Karpas-422 (cell line): ENCODE results near the gene MKLN1. TPM values are rescaled to one million over a fixed set of nuclear protein-coding genes. Genes with fewer than 3 reads are reported as not detected.

Experiments
- DNase-seq: peaks from one replicate; pipeline ENCODE4 v3.0.0-alpha.2; 2015
- H2AFZ ChIP-seq: fragments of 200-600 bp; sonication (generic); 2 replicates; pipeline ENCODE4 v1.6.1; 2014; ENCODE audit warnings: antibody characterized with exemption, low read length, mixed read lengths
- H3K27ac ChIP-seq: fragments of 200-600 bp; sonication (generic); 2 replicates; pipeline ENCODE4 v1.5.1; 2014; ENCODE audit warnings: mild to moderate bottlenecking, low read length, moderate library complexity
- H3K27me3 ChIP-seq: fragments of 200-600 bp; sonication (generic); 2 replicates; pipeline ENCODE4 v1.6.1; 2014; ENCODE audit warnings: low read length, mixed read lengths
- H3K36me3 ChIP-seq: fragments of 200-600 bp; sonication (generic); 2 replicates; pipeline ENCODE4 v1.6.1; 2014; ENCODE audit warnings: low read length, mixed read lengths; ENCODE audit not compliant: insufficient read depth
- H3K4me1 ChIP-seq: fragments of 200-600 bp; sonication (generic); 2 replicates; pipeline ENCODE4 v1.6.1; 2014; ENCODE audit warnings: mild to moderate bottlenecking, low read length, mixed read lengths
- H3K4me2 ChIP-seq: fragments of 200-600 bp; sonication (generic); 2 replicates; pipeline ENCODE4 v1.6.1; 2014; ENCODE audit warnings: low read length, low read depth, mild to moderate bottlenecking; ENCODE audit not compliant: poor library complexity, severe bottlenecking
- H3K4me3 ChIP-seq: fragments of 200-600 bp; sonication (generic); 2 replicates; pipeline ENCODE4 v1.5.1; 2014; ENCODE audit warnings: mild to moderate bottlenecking, antibody characterized with exemption, low read length, mixed read lengths
- H3K79me2 ChIP-seq: fragments of 200-600 bp; sonication (generic); 2 replicates; pipeline ENCODE4 v1.6.1; 2014; ENCODE audit warnings: mild to moderate bottlenecking, low read length, mixed read lengths
- H3K9ac ChIP-seq: fragments of 200-600 bp; sonication (generic); 2 replicates; pipeline ENCODE4 v1.6.0; 2014; ENCODE audit warnings: low read length
- H3K9me2 ChIP-seq: fragments of 200-600 bp; sonication (generic), shearing (Covaris generic); replicated peaks from 2 replicates; pipeline ENCODE4 v1.6.0; 2014; ENCODE audit warnings: mild to moderate bottlenecking, low read length, moderate library complexity; ENCODE audit not compliant: insufficient read depth
- H3K9me3 ChIP-seq: fragments of 300-700, 200-600 bp; sonication (generic); 2 replicates; pipeline ENCODE4 v1.6.1; 2014; ENCODE audit warnings: low read length, mixed read lengths
- H4K20me1 ChIP-seq: fragments of 200-600 bp; sonication (generic); 2 replicates; pipeline ENCODE4 v1.6.1; 2014; ENCODE audit warnings: mild to moderate bottlenecking, antibody characterized with exemption, low read length, low read depth; ENCODE audit not compliant: insufficient read depth
- total RNA-seq: library from RNA; depleted of rRNA; stranded (reverse); fragments of >200 nt; shearing (Covaris generic); gene quantifications from 2 replicates; pipeline ENCODE4 v1.2.3, GENCODE V29; 2014; ENCODE audit warnings: low replicate concordance

MKLN1 gene
- total RNA-seq, 1 experiment from 2014 or later: 70.8 TPM

DNA sequence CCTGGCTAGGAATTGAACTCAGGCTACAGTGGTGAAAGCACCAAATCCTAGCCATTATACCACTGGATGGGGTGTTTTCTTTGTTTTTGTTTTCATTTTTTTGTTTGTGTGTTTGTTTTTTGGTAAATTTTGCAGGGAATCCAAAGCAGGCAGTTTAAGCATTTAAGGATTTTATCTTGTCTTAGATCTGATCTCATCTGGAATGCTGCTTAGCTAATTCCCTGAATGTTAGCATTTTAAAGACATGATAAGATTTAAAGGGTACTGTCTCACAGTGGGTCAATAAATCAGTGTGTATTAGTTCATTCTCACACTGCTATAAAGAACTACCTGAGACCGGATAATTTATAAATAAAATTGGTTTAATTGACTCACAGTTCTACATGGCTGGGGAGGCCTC is 5.6 kb upstream of the MKLN1 start:
- Histone ChIP-seq H3K27ac (no peak overlapping the region), H3K36me3 (no peaks in the 10 kb centered on the region), H3K79me2 (peaks cover under 1% of the 10 kb centered on the region; the same call in 1 of the 2 replicates), H3K4me1 (peaks cover 28% of the 10 kb centered on the region), H3K9me3 (no peaks in the 10 kb centered on the region), H3K4me2 (no peak overlapping the region), H2AFZ (no peak overlapping the region), H4K20me1 (no peaks in the 10 kb centered on the region), H3K27me3 (no peaks in the 10 kb centered on the region), H3K9ac (no peak overlapping the region), H3K4me3 (no peak overlapping the region), H3K9me2 (no peaks in the 10 kb centered on the region)
- DNase-seq: no peak

DNA sequence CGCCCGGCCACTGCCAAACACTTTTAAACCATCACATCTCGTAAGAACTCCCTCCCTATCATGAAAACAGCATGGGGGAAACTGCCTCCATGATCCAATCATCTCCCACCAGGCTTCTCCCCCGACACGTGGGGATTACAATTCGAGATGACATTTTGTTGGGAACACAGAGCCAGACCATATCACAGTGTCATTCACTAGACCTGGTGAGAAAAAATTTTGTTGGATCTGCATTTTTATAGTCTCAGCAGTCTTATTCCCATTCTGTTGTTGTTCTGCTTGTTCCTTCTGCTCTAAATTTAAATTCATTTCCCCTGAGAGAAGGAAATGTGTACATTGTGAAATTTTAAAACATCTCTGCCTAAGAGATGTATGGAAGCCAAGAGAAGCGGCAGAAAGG is 4.8 kb upstream of the MKLN1 start:
- no peaks in the 10 kb centered on the region for H3K27me3 ChIP-seq
- H3K36me3 ChIP-seq: no peaks in the 10 kb centered on the region
- no peak overlapping the region for H3K4me3 ChIP-seq

DNA sequence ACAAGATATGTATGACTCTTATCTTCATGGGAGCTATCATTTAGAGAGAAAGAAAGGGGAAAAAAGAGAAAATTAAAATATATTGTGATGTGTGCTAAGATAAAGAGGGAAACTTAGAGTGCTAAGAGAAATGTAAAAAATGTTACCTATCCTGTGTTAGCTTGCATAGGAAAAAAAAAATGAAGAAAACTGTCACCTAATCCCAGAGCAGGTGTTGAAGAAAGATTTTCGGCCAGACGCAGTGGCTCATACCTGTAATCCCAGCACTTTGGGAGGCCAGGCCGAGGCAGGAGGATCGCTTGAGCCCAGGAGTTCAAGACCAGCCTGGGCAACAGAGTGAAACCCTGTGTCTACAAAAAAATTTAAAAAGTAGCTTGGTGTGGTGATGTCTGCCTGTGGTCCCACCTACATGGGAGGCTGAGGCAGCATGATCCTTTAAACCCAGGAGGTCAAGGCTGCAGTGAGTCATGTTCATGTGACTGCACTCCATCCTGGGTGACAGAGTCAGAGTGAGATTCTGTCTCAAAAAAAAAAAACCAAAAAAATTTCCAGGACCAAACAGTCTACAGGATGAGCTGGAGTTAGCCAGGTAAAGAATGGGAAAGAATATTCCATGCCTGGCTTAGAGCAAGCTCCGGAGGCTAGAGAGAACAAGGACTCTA is 2.4 kb upstream of the MKLN1 start:
- Histone ChIP-seq H3K4me2 (peak overlapping the region; percentile 52), H3K36me3 (peaks cover under 1% of the 10 kb centered on the region; the same call in 1 of the 2 replicates), H3K79me2 (peaks cover 32% of the 10 kb centered on the region), H3K27ac (no peak overlapping the region), H3K9me2 (no peaks in the 10 kb centered on the region), H3K4me3 (no peak overlapping the region), H2AFZ (no peak overlapping the region), H3K9ac (no peak overlapping the region), H3K4me1 (peaks cover 37% of the 10 kb centered on the region), H4K20me1 (no peaks in the 10 kb centered on the region; the same call in 1 of the 2 replicates), H3K9me3 (no peaks in the 10 kb centered on the region), H3K27me3 (no peaks in the 10 kb centered on the region)
- DNase-seq: peak; percentile 29

More for the DNA sequence above, 4.8 kb upstream of the MKLN1 start:
- H3K27ac ChIP-seq: no peak overlapping the region
- peaks cover 27% of the 10 kb centered on the region for H3K4me1 ChIP-seq
- H3K79me2 ChIP-seq: peaks cover 8% of the 10 kb centered on the region
- no peaks in the 10 kb centered on the region for H4K20me1 ChIP-seq
- no peak for DNase-seq
- H2AFZ ChIP-seq: no peak overlapping the region
- no peaks in the 10 kb centered on the region for H3K9me2 ChIP-seq
- H3K9ac ChIP-seq: no peak overlapping the region
- no peak overlapping the region for H3K4me2 ChIP-seq
- no peaks in the 10 kb centered on the region for H3K9me3 ChIP-seq

DNA sequence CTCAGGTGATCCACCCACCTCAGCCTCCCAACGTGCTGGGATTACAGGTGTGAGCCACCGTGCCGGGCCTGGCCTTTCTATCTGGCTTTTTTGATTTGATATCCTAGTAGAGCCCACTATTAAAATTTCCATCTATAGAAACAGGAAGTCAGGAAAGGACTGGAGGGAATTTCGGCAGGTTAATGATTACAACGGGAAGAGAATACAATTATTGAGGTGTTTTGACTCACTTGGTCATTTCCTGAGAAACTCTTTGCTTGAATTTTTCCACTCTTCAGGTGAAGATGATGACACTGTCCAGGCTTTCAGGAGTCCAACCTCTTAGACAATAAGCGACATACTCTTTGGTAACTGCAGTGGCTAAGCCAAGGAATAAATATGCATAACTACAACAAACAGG is 1.1 kb upstream of the MKLN1 start:
- peak; percentile 37 for DNase-seq
- Histone ChIP-seq H3K27me3 (no peaks in the 10 kb centered on the region), H3K27ac (no peak overlapping the region), H3K9me2 (no peaks in the 10 kb centered on the region), H2AFZ (peak overlapping the region; percentile 99), H3K4me2 (peak overlapping the region; percentile 98), H3K9me3 (peaks cover 2% of the 10 kb centered on the region; the same call in 1 of the 2 replicates), H3K4me1 (peaks cover 41% of the 10 kb centered on the region), H3K4me3 (peak overlapping the region; percentile 88; the same call in 1 of the 2 replicates), H3K36me3 (peaks cover 10% of the 10 kb centered on the region), H3K79me2 (peaks cover 45% of the 10 kb centered on the region), H3K9ac (peak overlapping the region; percentile 99), H4K20me1 (no peaks in the 10 kb centered on the region; the same call in 1 of the 2 replicates)

DNA sequence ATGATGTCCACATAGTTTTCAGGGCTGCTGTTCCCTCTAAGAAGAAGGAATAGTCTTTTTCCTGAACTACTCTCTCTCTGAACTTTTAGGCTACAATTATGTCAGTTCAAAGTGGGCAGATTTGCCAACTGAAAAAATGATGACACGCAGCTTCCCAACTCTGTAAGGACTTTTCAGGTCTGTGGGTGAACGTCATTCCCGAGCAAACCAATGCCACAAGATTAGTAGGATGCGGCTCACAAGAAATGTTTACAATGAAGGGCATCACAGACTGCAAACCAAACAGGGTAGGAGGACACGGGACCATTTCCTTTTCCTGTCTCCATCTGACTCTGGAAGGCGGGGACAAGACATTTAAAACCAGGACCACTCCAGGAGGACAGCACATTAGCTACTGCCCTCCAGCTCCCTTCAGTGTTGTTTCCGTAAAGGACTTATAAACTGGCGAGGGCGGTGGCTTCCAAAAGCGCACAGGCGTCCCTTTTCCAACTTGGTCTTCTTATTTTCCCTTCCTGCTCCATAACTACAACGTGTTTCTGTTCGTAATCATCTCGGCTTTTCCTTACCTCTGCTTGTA is 539 bp upstream of the MKLN1 start:
- Histone ChIP-seq H4K20me1 (no peaks in the 10 kb centered on the region; the same call in 1 of the 2 replicates), H3K79me2 (peaks cover 50% of the 10 kb centered on the region), H3K4me1 (peaks cover 41% of the 10 kb centered on the region), H3K36me3 (peaks cover 14% of the 10 kb centered on the region), H3K9me2 (no peaks in the 10 kb centered on the region), H3K9ac (peak overlapping the region; percentile 99), H3K9me3 (peaks cover 2% of the 10 kb centered on the region; the same call in 1 of the 2 replicates), H3K4me2 (peak overlapping the region; percentile 98), H3K27ac (no peak overlapping the region), H3K4me3 (peak overlapping the region; percentile 88), H3K27me3 (no peaks in the 10 kb centered on the region), H2AFZ (peak overlapping the region; percentile 99)
- peak; percentile 49 for DNase-seq

DNA sequence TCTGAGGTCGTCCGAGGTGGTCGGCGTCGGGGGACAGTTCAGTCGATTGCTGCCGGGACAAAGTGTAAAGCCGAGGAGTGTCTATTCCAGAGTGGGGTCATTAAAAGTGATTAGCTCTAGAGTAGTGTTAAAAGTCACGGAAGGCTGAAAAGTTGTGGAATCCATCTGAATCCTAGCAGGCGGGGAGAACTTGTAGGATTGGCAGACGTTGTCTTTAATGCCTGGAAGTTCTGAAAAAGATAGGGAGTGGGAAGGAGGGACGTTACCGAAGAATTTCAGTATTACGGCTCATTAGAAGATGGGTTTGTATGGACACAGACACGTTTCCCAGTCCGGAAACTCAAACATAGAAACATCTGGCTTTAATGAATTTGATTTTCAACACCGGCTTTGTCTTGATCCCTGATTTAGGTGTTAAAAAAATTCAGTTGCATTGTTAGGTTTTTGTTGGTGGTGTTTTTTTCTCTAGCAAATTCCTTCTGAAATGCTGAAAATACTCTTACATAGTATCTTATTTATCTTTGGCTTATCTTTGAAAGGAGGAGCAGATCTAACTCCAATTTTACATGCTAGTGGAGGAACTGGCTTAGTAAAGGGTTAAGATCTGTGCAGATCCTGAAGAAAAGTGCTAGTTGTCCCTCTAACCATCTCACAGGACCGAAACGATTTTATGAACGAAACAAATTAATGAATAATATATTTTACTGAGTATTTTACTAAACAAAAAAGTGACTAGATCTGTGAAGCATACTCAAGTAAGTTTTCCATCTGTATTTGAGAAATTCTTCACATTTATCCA is 900 bp downstream of the MKLN1 start:
- H3K79me2 ChIP-seq: peaks cover 63% of the 10 kb centered on the region
- no peaks in the 10 kb centered on the region for H3K9me2 ChIP-seq
- H3K9ac ChIP-seq: peak overlapping the region; percentile 99
- peak overlapping the region; percentile 94 for H2AFZ ChIP-seq
- H3K27ac ChIP-seq: peak overlapping the region; percentile 79
- peaks cover 2% of the 10 kb centered on the region; the same call in 1 of the 2 replicates for H3K9me3 ChIP-seq
- H3K27me3 ChIP-seq: no peaks in the 10 kb centered on the region
- peaks cover 41% of the 10 kb centered on the region for H3K4me1 ChIP-seq
- no peak for DNase-seq
- peaks cover 21% of the 10 kb centered on the region for H3K36me3 ChIP-seq
- H4K20me1 ChIP-seq: no peaks in the 10 kb centered on the region; the same call in 1 of the 2 replicates
- peak overlapping the region; percentile 88 for H3K4me3 ChIP-seq
- H3K4me2 ChIP-seq: peak overlapping the region; percentile 98

DNA sequence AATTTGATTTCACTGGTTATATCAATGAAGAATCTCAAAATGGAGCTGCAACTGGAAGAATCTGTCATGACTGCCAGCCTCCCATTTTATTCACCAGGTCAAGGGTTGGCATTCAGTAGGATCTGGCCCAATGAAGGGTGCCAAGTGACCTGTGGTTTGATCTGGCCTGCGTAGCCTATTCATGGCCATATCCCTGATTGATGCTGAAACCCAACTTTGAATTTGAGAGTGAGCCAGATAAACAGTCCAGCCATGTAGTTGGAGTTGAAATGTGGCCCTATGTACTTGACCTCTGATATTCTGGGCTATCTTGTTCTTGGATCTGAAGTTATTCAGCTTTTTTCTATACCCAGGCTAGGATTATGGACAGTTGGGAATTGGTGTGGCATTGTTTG is 1.5 kb downstream of the MKLN1 start:
- H3K27ac ChIP-seq: peak overlapping the region; percentile 79; the same call in 1 of the 2 replicates
- no peak overlapping the region for H2AFZ ChIP-seq
- H3K9me3 ChIP-seq: peaks cover 5% of the 10 kb centered on the region; the same call in 1 of the 2 replicates
- DNase-seq: no peak
- H3K9me2 ChIP-seq: no peaks in the 10 kb centered on the region
- peak overlapping the region; percentile 88 for H3K4me3 ChIP-seq
- H3K36me3 ChIP-seq: peaks cover 25% of the 10 kb centered on the region
- H3K9ac ChIP-seq: peak overlapping the region; percentile 99
- H3K4me1 ChIP-seq: peaks cover 37% of the 10 kb centered on the region
- no peaks in the 10 kb centered on the region for H3K27me3 ChIP-seq
- H3K79me2 ChIP-seq: peaks cover 69% of the 10 kb centered on the region
- H3K4me2 ChIP-seq: peak overlapping the region; percentile 98
- no peaks in the 10 kb centered on the region; the same call in 1 of the 2 replicates for H4K20me1 ChIP-seq
